Spleen (tissue), 7 donors: ENCODE data around the gene ZNF76.

Experiments used
- POLR2A ChIP-seq, 3 donors: fragments of 450-650 bp; IDR thresholded peaks; one replicate each; pipeline ENCODE4 v1.5.1; 2017; ENCODE audit warnings: antibody characterized with exemption in 3 of 3, mild to moderate bottlenecking in 1 of 3
- POLR2AphosphoS5 ChIP-seq, 3 donors: sonication (generic); formaldehyde crosslinking; IDR thresholded peaks; one replicate each; pipeline ENCODE4 v1.5.1; 2017; ENCODE audit warnings: antibody characterized with exemption in 3 of 3
- TF ChIP-seq, protein P1 (sequence below), 11 experiments: fragments of 200-600 bp in 7 of 11; fragments of 450-650 bp in 4 of 11; sonication (generic) in 4 of 11; IDR thresholded peaks in 8 of 11; conservative IDR thresholded peaks in 3 of 11; 1 replicate in 7 of 11; 2 replicates in 4 of 11; pipeline versions ENCODE4 v1.4.0 to v1.8.0; 2016 to 2021; ENCODE audit warnings: antibody characterized with exemption in 11 of 11, inconsistent platforms in 4 of 11, mild to moderate bottlenecking in 1 of 11
- donor health status: DM: no; HTN: no; CAD: no; lungs with moderate emphysema.
- donor health status: DM: no; HTN: no; CAD: no.
- donor health status: DM: no; HTN: no; CAD: no.

DNA sequence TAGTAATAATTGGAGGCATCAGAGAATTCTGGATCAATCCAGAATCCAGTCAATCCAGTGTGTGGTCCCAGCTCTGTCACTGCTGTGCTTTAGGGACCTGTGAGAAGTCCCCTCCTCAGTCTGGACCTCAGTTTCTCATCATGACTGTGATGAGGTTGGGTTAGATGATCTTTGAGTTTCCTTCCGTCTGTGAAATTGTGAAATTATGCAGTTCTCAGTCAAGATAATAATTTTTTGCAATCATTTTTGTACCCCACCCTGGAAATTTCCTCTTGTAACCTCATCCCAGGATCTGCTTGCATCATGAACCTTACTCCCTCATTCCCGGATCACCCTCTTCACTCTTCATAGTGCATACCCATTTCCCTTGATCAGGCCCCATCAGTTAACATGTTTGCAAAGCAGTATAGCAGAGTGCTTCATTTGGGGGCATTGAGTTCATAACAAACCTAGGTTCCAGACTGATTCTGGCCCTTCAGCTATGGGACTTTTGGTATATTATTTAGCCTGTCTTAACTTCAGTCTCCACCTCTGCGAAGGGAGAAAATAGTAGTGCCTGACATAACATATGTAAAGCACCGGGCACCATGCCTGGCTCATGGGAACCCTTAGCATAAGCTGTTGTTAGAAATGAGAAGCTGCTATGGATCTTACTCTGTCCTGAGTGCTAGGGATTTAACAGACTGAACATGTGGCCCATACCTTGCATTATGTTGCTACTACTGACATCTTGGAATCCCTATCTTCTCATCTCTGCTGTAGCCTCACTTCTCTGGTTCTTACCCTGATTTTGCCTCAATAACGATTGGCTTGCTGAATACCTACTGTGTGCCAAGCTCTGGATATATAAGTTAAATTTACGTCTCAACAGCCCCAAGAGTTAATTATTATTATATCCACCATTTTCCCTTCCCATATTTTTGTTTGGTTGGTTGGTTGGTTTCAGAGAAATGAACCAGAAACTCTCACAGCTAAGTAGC is 1.3 kb downstream of the ZNF76 start:
- TF ChIP-seq, protein P1, sequence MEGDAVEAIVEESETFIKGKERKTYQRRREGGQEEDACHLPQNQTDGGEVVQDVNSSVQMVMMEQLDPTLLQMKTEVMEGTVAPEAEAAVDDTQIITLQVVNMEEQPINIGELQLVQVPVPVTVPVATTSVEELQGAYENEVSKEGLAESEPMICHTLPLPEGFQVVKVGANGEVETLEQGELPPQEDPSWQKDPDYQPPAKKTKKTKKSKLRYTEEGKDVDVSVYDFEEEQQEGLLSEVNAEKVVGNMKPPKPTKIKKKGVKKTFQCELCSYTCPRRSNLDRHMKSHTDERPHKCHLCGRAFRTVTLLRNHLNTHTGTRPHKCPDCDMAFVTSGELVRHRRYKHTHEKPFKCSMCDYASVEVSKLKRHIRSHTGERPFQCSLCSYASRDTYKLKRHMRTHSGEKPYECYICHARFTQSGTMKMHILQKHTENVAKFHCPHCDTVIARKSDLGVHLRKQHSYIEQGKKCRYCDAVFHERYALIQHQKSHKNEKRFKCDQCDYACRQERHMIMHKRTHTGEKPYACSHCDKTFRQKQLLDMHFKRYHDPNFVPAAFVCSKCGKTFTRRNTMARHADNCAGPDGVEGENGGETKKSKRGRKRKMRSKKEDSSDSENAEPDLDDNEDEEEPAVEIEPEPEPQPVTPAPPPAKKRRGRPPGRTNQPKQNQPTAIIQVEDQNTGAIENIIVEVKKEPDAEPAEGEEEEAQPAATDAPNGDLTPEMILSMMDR (IDR thresholded peaks at IDR 0.05 in 8 of 11, conservative IDR thresholded peaks at IDR 0.05 in 3 of 11) = no peak
- TF ChIP-seq POLR2A (IDR thresholded peaks at IDR 0.05) (no peak), POLR2AphosphoS5 (IDR thresholded peaks at IDR 0.05) (no peak)
